Fibroblast of peridontal ligament (primary cell): ENCODE measurements around the gene MAP10.

Experiments
- DNase-seq: peaks from one replicate; pipeline ENCODE4 v3.0.0-alpha.2; 2010; ENCODE audit errors: extremely low read depth

The MAP10 gene

GRCh38 chr1:232795497-232796053 lies 9.6 kb upstream of the MAP10 start:
- DNase-seq = peak; percentile 29

- no peak for DNase-seq
Measured at GRCh38 chr1:232797856-232798510, 7.2 kb upstream of the MAP10 start.

- no peak for DNase-seq
Measured at GRCh38 chr1:232798920-232799319, 6.3 kb upstream of the MAP10 start.

GRCh38 chr1:232806186-232806510 lies 932 bp downstream of the MAP10 start:
- DNase-seq = no peak

GRCh38 chr1:232810856-232811255 lies 5.6 kb downstream of the MAP10 start:
- DNase-seq = peak; percentile 24

- DNase-seq = no peak
Measured at GRCh38 chr1:232812560-232812959, 7.3 kb downstream of the MAP10 start.

GRCh38 chr1:232813097-232813496 lies 7.9 kb downstream of the MAP10 start:
- no peak for DNase-seq

- no peak for DNase-seq
Measured at GRCh38 chr1:232813760-232814159, 8.5 kb downstream of the MAP10 start.

GRCh38 chr1:232816324-232816723 lies 11.1 kb downstream of the MAP10 start:
- no peak for DNase-seq

GRCh38 chr1:232818040-232818439 lies 12.8 kb downstream of the MAP10 start:
- no peak for DNase-seq

GRCh38 chr1:232820431-232820830 lies 15.2 kb downstream of the MAP10 start:
- no peak for DNase-seq

GRCh38 chr1:232822530-232822929 lies 17.3 kb downstream of the MAP10 start:
- peak; percentile 72 for DNase-seq

- DNase-seq = no peak
Measured at GRCh38 chr1:232826318-232826717, 21.1 kb downstream of the MAP10 start.

- no peak for DNase-seq
Measured at GRCh38 chr1:232830661-232831060, 25.4 kb downstream of the MAP10 start.

- DNase-seq = no peak
Measured at GRCh38 chr1:232831895-232832294, 26.7 kb downstream of the MAP10 start.

- no peak for DNase-seq
Measured at GRCh38 chr1:232834066-232834465, 28.9 kb downstream of the MAP10 start.

- DNase-seq = no peak
Measured at GRCh38 chr1:232835166-232835565, 29.9 kb downstream of the MAP10 start.

GRCh38 chr1:232837087-232837486 lies 31.9 kb downstream of the MAP10 start:
- peak; percentile 13 for DNase-seq

GRCh38 chr1:232841823-232842565 lies 36.8 kb downstream of the MAP10 start:
- DNase-seq = no peak

- DNase-seq = peak; percentile 17
Measured at GRCh38 chr1:232844791-232845190, 39.6 kb downstream of the MAP10 start.

GRCh38 chr1:232845406-232845955 lies 40.3 kb downstream of the MAP10 start:
- DNase-seq = no peak

GRCh38 chr1:232851532-232851931 lies 46.3 kb downstream of the MAP10 start:
- DNase-seq = no peak
